T-helper 1 cell treated with Interleukin-12 subunit alpha and Interleukin-12 subunit beta and Interleukin-4 antibody, amounts not matched to agents 30 ng/mL and 1 ng/mL, for 36 hours (primary cell): Measurements from ENCODE around the gene PCDH10. TPM values are rescaled to one million over a fixed set of nuclear protein-coding genes. Genes with fewer than 3 reads are reported as not detected.

Source experiments
- intact Hi-C: fragments of 100-400 bp; cut with micrococcal nuclease; formaldehyde crosslinking; loops from one replicate; pipeline ENCODE4 v1.15.1; 2024
- total RNA-seq: library from RNA; stranded (reverse); gene quantifications from 2 replicates; pipeline ENCODE4 v1.2.3, GENCODE V29; 2022

The PCDH10 gene
- not detected in 2 replicates for total RNA-seq

GRCh38 chr4:133148690-133149363, at the start of gene PCDH10:
Gene PCDH10 (plus strand): TSS chr4:133149294. CDS start chr4:133150141, 847 bp downstream.
- intact Hi-C loops: no loop called here

GRCh38 chr4:133102043-133102442, 47.1 kb upstream of the PCDH10 start:
- intact Hi-C loops: no loop called here

GRCh38 chr4:133102612-133103409, 46.3 kb upstream of the PCDH10 start:
- intact Hi-C loops: no loop called here

GRCh38 chr4:133112641-133113040, 36.5 kb upstream of the PCDH10 start:
- intact Hi-C loops: no loop called here

GRCh38 chr4:133124746-133125145, 24.3 kb upstream of the PCDH10 start:
- intact Hi-C loops: no loop called here

GRCh38 chr4:133127500-133127899, 21.6 kb upstream of the PCDH10 start:
- intact Hi-C loops: no loop called here

GRCh38 chr4:133129237-133129636, 19.9 kb upstream of the PCDH10 start:
- intact Hi-C loops: no loop called here

GRCh38 chr4:133130171-133130570, 18.9 kb upstream of the PCDH10 start:
- intact Hi-C loops: no loop called here

- intact Hi-C loops: no loop called here
Measured at GRCh38 chr4:133131829-133132460, 17.1 kb upstream of the PCDH10 start.

- intact Hi-C loops: no loop called here
Measured at GRCh38 chr4:133136833-133137232, 12.3 kb upstream of the PCDH10 start.

GRCh38 chr4:133137571-133137970, 11.5 kb upstream of the PCDH10 start:
- intact Hi-C loops: no loop called here

GRCh38 chr4:133143775-133144430, 5.2 kb upstream of the PCDH10 start:
- intact Hi-C loops: no loop called here

GRCh38 chr4:133145241-133145640, 3.9 kb upstream of the PCDH10 start:
- intact Hi-C loops: no loop called here

- intact Hi-C loops: no loop called here
Measured at GRCh38 chr4:133145758-133146573, 3.1 kb upstream of the PCDH10 start.

- intact Hi-C loops: no loop called here
Measured at GRCh38 chr4:133146574-133147241, 2.4 kb upstream of the PCDH10 start.

GRCh38 chr4:133147286-133147821, 1.7 kb upstream of the PCDH10 start:
- intact Hi-C loops: no loop called here

- intact Hi-C loops: no loop called here
Measured at GRCh38 chr4:133147921-133148689, 989 bp upstream of the PCDH10 start.

GRCh38 chr4:133149364-133149695, 236 bp downstream of the PCDH10 start:
- intact Hi-C loops: no loop called here

GRCh38 chr4:133149932-133150471, 908 bp downstream of the PCDH10 start:
- intact Hi-C loops: no loop called here
